ENCODE data around the gene CTSW.

CTSW gene

DNA sequence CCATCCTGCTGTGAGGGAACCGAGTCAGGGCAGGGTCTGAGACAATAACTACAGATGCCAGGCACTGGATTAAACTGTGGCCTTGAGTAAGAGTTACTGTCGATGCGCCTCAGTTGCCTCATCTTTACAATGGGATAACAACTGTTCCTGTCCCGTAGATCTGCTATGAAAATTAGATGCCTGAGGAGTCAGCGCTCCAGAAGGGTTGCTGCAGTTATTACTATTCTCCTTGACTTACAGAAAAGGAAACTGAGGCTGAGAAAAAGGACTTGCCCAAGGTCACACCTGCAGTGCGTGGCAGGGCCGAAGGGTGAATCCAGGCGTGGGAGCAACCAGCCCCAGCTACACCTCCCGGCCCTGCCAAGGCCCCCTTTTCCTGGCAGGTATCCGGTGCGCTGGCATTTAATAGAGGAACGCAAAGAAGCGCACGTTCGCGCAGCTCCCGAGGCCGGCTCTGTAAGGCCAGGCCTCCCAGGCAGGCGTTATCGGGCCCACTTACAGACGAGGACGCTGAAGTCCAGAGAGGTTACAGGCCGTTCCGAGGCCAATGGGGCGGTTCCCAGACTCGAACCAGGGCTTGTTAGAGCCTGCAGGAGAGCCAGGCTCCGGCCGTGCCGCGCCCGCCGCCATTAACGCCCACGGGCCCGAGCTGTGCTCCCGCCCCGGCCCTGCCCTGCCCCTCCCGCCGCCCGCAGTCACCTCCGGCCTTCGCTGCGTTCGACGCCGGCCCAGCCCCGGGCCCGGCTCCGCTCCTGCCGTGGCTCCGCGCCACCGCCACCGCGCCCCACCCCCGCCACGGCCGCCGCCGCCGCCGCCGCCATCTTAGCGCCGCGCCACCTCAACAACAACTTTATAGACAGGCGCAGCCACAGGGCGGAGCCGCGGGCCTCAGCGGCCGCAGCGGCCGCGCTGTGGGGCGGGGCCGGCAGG is 38.8 kb downstream of the CTSW start, which contains the start of gene C11orf68:
Gene C11orf68 (minus strand): TSS at position 852 of the 930 bp plus-strand sequence. CDS start 31 bp downstream, at position 821.
- peak within 1 kb of the TSS; percentile 99 for H2AFZ ChIP-seq (ENCODE audit: low read depth, low read length, severe bottlenecking)
- H3K27me3 ChIP-seq (ENCODE audit: low read length) = no peaks in the 10 kb centered on the region
- H4K20me1 ChIP-seq (ENCODE audit: low read depth, low read length) = no peaks in the 10 kb centered on the region
- no peaks in the 10 kb centered on the region for H3K36me3 ChIP-seq (ENCODE audit: low read length)
- peak within 1 kb of the TSS; percentile 84 for H3K4me3 ChIP-seq (ENCODE audit: insufficient read depth, low read length, poor library complexity, severe bottlenecking)
- H3K9ac ChIP-seq (ENCODE audit: low read length) = peak within 1 kb of the TSS; percentile 76
- H3F3A ChIP-seq (ENCODE audit: insufficient read depth) = no peaks in the 10 kb centered on the region
- no peaks in the 10 kb centered on the region for H3K79me2 ChIP-seq (ENCODE audit: insufficient read depth, low read length)
- H3K4me2 ChIP-seq (ENCODE audit: low read depth, low read length, poor library complexity, severe bottlenecking) = peak within 1 kb of the TSS; percentile 87
- H3K9me3 ChIP-seq (ENCODE audit: insufficient read depth, low read length) = no peaks in the 10 kb centered on the region
- peak within 1 kb of the TSS; percentile 38; the same call in 1 of the 2 replicates for H3K27ac ChIP-seq (ENCODE audit: low read depth, low read length)
- TF ChIP-seq, protein P1, sequence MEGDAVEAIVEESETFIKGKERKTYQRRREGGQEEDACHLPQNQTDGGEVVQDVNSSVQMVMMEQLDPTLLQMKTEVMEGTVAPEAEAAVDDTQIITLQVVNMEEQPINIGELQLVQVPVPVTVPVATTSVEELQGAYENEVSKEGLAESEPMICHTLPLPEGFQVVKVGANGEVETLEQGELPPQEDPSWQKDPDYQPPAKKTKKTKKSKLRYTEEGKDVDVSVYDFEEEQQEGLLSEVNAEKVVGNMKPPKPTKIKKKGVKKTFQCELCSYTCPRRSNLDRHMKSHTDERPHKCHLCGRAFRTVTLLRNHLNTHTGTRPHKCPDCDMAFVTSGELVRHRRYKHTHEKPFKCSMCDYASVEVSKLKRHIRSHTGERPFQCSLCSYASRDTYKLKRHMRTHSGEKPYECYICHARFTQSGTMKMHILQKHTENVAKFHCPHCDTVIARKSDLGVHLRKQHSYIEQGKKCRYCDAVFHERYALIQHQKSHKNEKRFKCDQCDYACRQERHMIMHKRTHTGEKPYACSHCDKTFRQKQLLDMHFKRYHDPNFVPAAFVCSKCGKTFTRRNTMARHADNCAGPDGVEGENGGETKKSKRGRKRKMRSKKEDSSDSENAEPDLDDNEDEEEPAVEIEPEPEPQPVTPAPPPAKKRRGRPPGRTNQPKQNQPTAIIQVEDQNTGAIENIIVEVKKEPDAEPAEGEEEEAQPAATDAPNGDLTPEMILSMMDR (IDR thresholded peaks at IDR 0.05; ENCODE audit: insufficient read depth, low read length, poor library complexity, severe bottlenecking) = no peak
- no peak for TF ChIP-seq EZH2phosphoT487 (conservative IDR thresholded peaks at IDR 0.05; ENCODE audit: low read length)
- no peaks in the 10 kb centered on the region for H3K9me2 ChIP-seq (replicated peaks; ENCODE audit: insufficient read depth, low read length)

DNA sequence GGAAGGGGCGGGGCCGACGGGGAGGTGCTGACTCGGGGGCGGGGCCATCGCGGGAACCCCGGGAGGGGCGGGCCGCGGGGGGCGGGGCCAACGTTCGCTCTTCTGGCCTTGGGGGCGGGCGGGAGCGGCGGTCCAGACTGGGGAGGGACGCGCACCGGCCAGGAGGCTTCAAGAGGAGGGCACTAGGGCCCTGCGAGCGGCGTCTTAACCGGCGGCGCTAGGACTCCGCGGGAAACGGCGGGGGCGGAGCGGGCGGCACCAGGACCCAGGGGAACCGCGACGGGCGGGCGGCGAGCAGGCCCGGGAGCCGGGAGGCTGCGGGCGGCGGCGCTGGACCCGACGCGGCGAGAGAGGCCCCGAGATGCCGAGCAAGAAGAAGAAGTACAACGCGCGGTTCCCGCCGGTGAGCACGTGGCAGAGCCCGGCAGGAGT is 39.5 kb downstream of the CTSW start, which contains the start of gene DRAP1:
Gene DRAP1 (plus strand): TSS at position 286 of the 432 bp plus-strand sequence. CDS start 76 bp downstream, at position 362.
- H3K79me2 ChIP-seq (ENCODE audit: insufficient read depth, low read length) = no peaks in the 10 kb centered on the region
- H3K4me3 ChIP-seq (ENCODE audit: insufficient read depth, low read length, poor library complexity, severe bottlenecking) = peak within 1 kb of the TSS; percentile 84
- H3K9ac ChIP-seq (ENCODE audit: low read length) = peak within 1 kb of the TSS; percentile 76
- no peaks in the 10 kb centered on the region for H3K36me3 ChIP-seq (ENCODE audit: low read length)
- no peaks in the 10 kb centered on the region for H3K9me3 ChIP-seq (ENCODE audit: insufficient read depth, low read length)
- peak within 1 kb of the TSS; percentile 99 for H2AFZ ChIP-seq (ENCODE audit: low read depth, low read length, severe bottlenecking)
- no peaks in the 10 kb centered on the region for H3K9me2 ChIP-seq (replicated peaks; ENCODE audit: insufficient read depth, low read length)
- no peaks in the 10 kb centered on the region for H3K27me3 ChIP-seq (ENCODE audit: low read length)
- peak within 1 kb of the TSS; percentile 38; the same call in 1 of the 2 replicates for H3K27ac ChIP-seq (ENCODE audit: low read depth, low read length)
- peak within 1 kb of the TSS; percentile 87 for H3K4me2 ChIP-seq (ENCODE audit: low read depth, low read length, poor library complexity, severe bottlenecking)
- H3F3A ChIP-seq (ENCODE audit: insufficient read depth) = no peaks in the 10 kb centered on the region
- no peaks in the 10 kb centered on the region for H4K20me1 ChIP-seq (ENCODE audit: low read depth, low read length)
- TF ChIP-seq, protein P1 (IDR thresholded peaks at IDR 0.05; ENCODE audit: insufficient read depth, low read length, poor library complexity, severe bottlenecking) = no peak
- TF ChIP-seq EZH2phosphoT487 (conservative IDR thresholded peaks at IDR 0.05; ENCODE audit: low read length) = no peak

DNA sequence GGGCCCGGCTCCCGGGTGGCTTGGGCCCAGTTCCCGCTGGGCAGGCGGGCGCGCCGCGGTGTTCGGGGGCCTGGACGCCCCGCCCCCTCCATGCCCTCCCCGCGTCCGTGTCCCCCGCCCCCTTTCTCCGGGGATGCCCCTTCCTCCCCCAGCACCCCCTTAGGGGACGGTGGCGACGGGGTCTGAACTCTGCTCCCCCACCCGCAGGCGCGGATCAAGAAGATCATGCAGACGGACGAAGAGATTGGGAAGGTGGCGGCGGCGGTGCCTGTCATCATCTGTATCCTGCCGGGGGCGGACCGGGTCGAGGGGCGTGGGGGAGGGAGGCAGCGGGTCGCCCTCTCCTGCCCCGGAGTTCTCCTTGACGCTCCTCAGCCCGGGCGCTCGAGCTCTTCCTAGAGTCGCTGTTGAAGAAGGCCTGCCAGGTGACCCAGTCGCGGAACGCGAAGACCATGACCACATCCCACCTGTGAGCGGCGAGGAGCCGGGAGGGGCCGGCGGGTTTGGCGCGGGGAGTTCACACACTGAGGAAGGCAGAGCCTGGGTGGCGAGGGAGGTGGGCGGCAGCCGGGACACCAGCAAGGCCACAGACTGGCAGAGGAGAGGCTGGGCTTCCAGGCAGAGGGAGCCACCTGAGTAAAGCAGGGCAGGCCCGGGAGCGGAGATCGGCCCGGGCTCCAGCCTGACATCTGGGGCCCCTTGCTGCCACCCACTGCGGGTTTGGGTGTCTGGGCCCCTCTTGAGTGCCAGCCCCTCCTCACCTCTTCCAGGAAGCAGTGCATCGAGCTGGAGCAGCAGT is 40.1 kb downstream of the CTSW start:
- TF ChIP-seq, protein P1 (IDR thresholded peaks at IDR 0.05; ENCODE audit: insufficient read depth, low read length, poor library complexity, severe bottlenecking) = no peak
- TF ChIP-seq EZH2phosphoT487 (conservative IDR thresholded peaks at IDR 0.05; ENCODE audit: low read length) = no peak
- peak overlapping the region; percentile 84 for H3K4me3 ChIP-seq (ENCODE audit: insufficient read depth, low read length, poor library complexity, severe bottlenecking)
- no peaks in the 10 kb centered on the region for H3K27me3 ChIP-seq (ENCODE audit: low read length)
- H3K36me3 ChIP-seq (ENCODE audit: low read length) = no peaks in the 10 kb centered on the region
- H3K27ac ChIP-seq (ENCODE audit: low read depth, low read length) = no peak overlapping the region
- H4K20me1 ChIP-seq (ENCODE audit: low read depth, low read length) = no peaks in the 10 kb centered on the region
- H3F3A ChIP-seq (ENCODE audit: insufficient read depth) = no peaks in the 10 kb centered on the region
- H3K9me2 ChIP-seq (replicated peaks; ENCODE audit: insufficient read depth, low read length) = no peaks in the 10 kb centered on the region
- H3K9me3 ChIP-seq (ENCODE audit: insufficient read depth, low read length) = no peaks in the 10 kb centered on the region
- peak overlapping the region; percentile 67 for H3K9ac ChIP-seq (ENCODE audit: low read length)
- H3K4me2 ChIP-seq (ENCODE audit: low read depth, low read length, poor library complexity, severe bottlenecking) = peak overlapping the region; percentile 81
- peak overlapping the region; percentile 29 for H2AFZ ChIP-seq (ENCODE audit: low read depth, low read length, severe bottlenecking)
- H3K79me2 ChIP-seq (ENCODE audit: insufficient read depth, low read length) = no peaks in the 10 kb centered on the region

Data from SU-DHL-6 (cell line).